ENCODE measurements around the gene RNU7-1.

The RNU7-1 gene

GRCh38 chr12:6951551-6952120, 8.0 kb downstream of the RNU7-1 start:
- H3K27ac ChIP-seq (ENCODE audit: low read length) = peak overlapping the region; percentile 45

GRCh38 chr12:6952121-6952862, 8.7 kb downstream of the RNU7-1 start:
- Histone ChIP-seq H3K9me3 (ENCODE audit: control insufficient read depth in 1 of 2, low read length in 2 of 2) (no peaks in the 10 kb centered on the region), H3K27ac (ENCODE audit: low read length) (peak overlapping the region; percentile 45), H3K36me3 (ENCODE audit: control insufficient read depth in 1 of 2, insufficient read depth in 2 of 2, low read length in 2 of 2) (no peaks in the 10 kb centered on the region), H3K4me1 (ENCODE audit: control insufficient read depth in 1 of 2, insufficient read depth in 2 of 2, low read length in 2 of 2) (peaks cover 0 to 9% of the 10 kb centered on the region in 2 donors), H3K27me3 (ENCODE audit: low read depth, low read length) (no peaks in the 10 kb centered on the region), H3K4me3 (ENCODE audit: low read depth in 1 of 2, low read length in 2 of 2) (peak overlapping the region; percentile 42 to 60)

More at GRCh38 chr12:6951551-6952120, 8.0 kb downstream of the RNU7-1 start:
- no peaks in the 10 kb centered on the region for H3K27me3 ChIP-seq (ENCODE audit: low read depth, low read length)
- peak overlapping the region; percentile 42 to 60 for H3K4me3 ChIP-seq (ENCODE audit: low read depth in 1 of 2, low read length in 2 of 2)
- peaks cover 5 to 9% of the 10 kb centered on the region in 2 donors for H3K4me1 ChIP-seq (ENCODE audit: control insufficient read depth in 1 of 2, insufficient read depth in 2 of 2, low read length in 2 of 2)
- no peaks in the 10 kb centered on the region for H3K9me3 ChIP-seq (ENCODE audit: control insufficient read depth in 1 of 2, low read length in 2 of 2)
- H3K36me3 ChIP-seq (ENCODE audit: control insufficient read depth in 1 of 2, insufficient read depth in 2 of 2, low read length in 2 of 2) = peaks cover 0 to 3% of the 10 kb centered on the region in 2 donors

- Histone ChIP-seq H3K4me1 (ENCODE audit: control insufficient read depth in 1 of 2, insufficient read depth in 2 of 2, low read length in 2 of 2) (peaks cover 0 to 12% of the 10 kb centered on the region in 2 donors), H3K4me3 (ENCODE audit: low read depth in 1 of 2, low read length in 2 of 2) (peak overlapping the region; percentile 42 to 60)
These were observed 9.3 kb downstream of the RNU7-1 start for GRCh38 chr12:6952863-6953441.

GRCh38 chr12:6953442-6954315, 10.1 kb downstream of the RNU7-1 start:
- H3K4me3 ChIP-seq (ENCODE audit: low read depth in 1 of 2, low read length in 2 of 2) = peak overlapping the region; percentile 42 to 60
- peak overlapping the region; percentile 60 for H3K27ac ChIP-seq (ENCODE audit: low read length)
- peaks cover 2 to 14% of the 10 kb centered on the region in 2 donors for H3K4me1 ChIP-seq (ENCODE audit: control insufficient read depth in 1 of 2, insufficient read depth in 2 of 2, low read length in 2 of 2)
- H3K9me3 ChIP-seq (ENCODE audit: control insufficient read depth in 1 of 2, low read length in 2 of 2) = no peaks in the 10 kb centered on the region
- H3K27me3 ChIP-seq (ENCODE audit: low read depth, low read length) = no peaks in the 10 kb centered on the region
- no peaks in the 10 kb centered on the region for H3K36me3 ChIP-seq (ENCODE audit: control insufficient read depth in 1 of 2, insufficient read depth in 2 of 2, low read length in 2 of 2)

More at GRCh38 chr12:6952863-6953441, 9.3 kb downstream of the RNU7-1 start:
- Histone ChIP-seq H3K36me3 (ENCODE audit: control insufficient read depth in 1 of 2, insufficient read depth in 2 of 2, low read length in 2 of 2) (no peaks in the 10 kb centered on the region), H3K27me3 (ENCODE audit: low read depth, low read length) (no peaks in the 10 kb centered on the region), H3K27ac (ENCODE audit: low read length) (peak overlapping the region; percentile 60), H3K9me3 (ENCODE audit: control insufficient read depth in 1 of 2, low read length in 2 of 2) (no peaks in the 10 kb centered on the region)

GRCh38 chr12:6954316-6955107, 10.9 kb downstream of the RNU7-1 start:
- H3K4me3 ChIP-seq (ENCODE audit: low read depth in 1 of 2, low read length in 2 of 2) = peak overlapping the region in 1 of 2 donors; percentile 60
- H3K9me3 ChIP-seq (ENCODE audit: control insufficient read depth in 1 of 2, low read length in 2 of 2) = no peaks in the 10 kb centered on the region
- no peaks in the 10 kb centered on the region for H3K27me3 ChIP-seq (ENCODE audit: low read depth, low read length)
- H3K4me1 ChIP-seq (ENCODE audit: control insufficient read depth in 1 of 2, insufficient read depth in 2 of 2, low read length in 2 of 2) = peaks cover 4 to 14% of the 10 kb centered on the region in 2 donors
- H3K27ac ChIP-seq (ENCODE audit: low read length) = peak overlapping the region; percentile 60
- no peaks in the 10 kb centered on the region for H3K36me3 ChIP-seq (ENCODE audit: control insufficient read depth in 1 of 2, insufficient read depth in 2 of 2, low read length in 2 of 2)

GRCh38 chr12:6955108-6956020, 11.7 kb downstream of the RNU7-1 start:
- no peaks in the 10 kb centered on the region for H3K27me3 ChIP-seq (ENCODE audit: low read depth, low read length)
- H3K9me3 ChIP-seq (ENCODE audit: control insufficient read depth in 1 of 2, low read length in 2 of 2) = no peaks in the 10 kb centered on the region
- H3K27ac ChIP-seq (ENCODE audit: low read length) = no peak overlapping the region
- H3K36me3 ChIP-seq (ENCODE audit: control insufficient read depth in 1 of 2, insufficient read depth in 2 of 2, low read length in 2 of 2) = no peaks in the 10 kb centered on the region
- peaks cover 4 to 16% of the 10 kb centered on the region in 2 donors for H3K4me1 ChIP-seq (ENCODE audit: control insufficient read depth in 1 of 2, insufficient read depth in 2 of 2, low read length in 2 of 2)
- no peak overlapping the region for H3K4me3 ChIP-seq (ENCODE audit: low read depth in 1 of 2, low read length in 2 of 2)

- H3K4me3 ChIP-seq (ENCODE audit: low read depth in 1 of 2, low read length in 2 of 2) = no peak overlapping the region
- H3K36me3 ChIP-seq (ENCODE audit: control insufficient read depth in 1 of 2, insufficient read depth in 2 of 2, low read length in 2 of 2) = no peaks in the 10 kb centered on the region
- no peaks in the 10 kb centered on the region for H3K27me3 ChIP-seq (ENCODE audit: low read depth, low read length)
- H3K27ac ChIP-seq (ENCODE audit: low read length) = no peak overlapping the region
- H3K4me1 ChIP-seq (ENCODE audit: control insufficient read depth in 1 of 2, insufficient read depth in 2 of 2, low read length in 2 of 2) = peaks cover 8 to 25% of the 10 kb centered on the region in 2 donors
- no peaks in the 10 kb centered on the region for H3K9me3 ChIP-seq (ENCODE audit: control insufficient read depth in 1 of 2, low read length in 2 of 2)
These were observed 12.6 kb downstream of the RNU7-1 start for GRCh38 chr12:6956021-6956727.

- no peaks in the 10 kb centered on the region for H3K36me3 ChIP-seq (ENCODE audit: control insufficient read depth in 1 of 2, insufficient read depth in 2 of 2, low read length in 2 of 2)
- H3K4me1 ChIP-seq (ENCODE audit: control insufficient read depth in 1 of 2, insufficient read depth in 2 of 2, low read length in 2 of 2) = peaks cover 14 to 35% of the 10 kb centered on the region in 2 donors
- no peak overlapping the region for H3K27ac ChIP-seq (ENCODE audit: low read length)
- H3K27me3 ChIP-seq (ENCODE audit: low read depth, low read length) = no peaks in the 10 kb centered on the region
- H3K9me3 ChIP-seq (ENCODE audit: control insufficient read depth in 1 of 2, low read length in 2 of 2) = no peaks in the 10 kb centered on the region
- no peak overlapping the region for H3K4me3 ChIP-seq (ENCODE audit: low read depth in 1 of 2, low read length in 2 of 2)
These were observed 13.6 kb downstream of the RNU7-1 start for GRCh38 chr12:6957151-6957701.
